Measurements from ENCODE around the gene RB1.

GRCh38 chr13:48383384-48383783 is 79.8 kb downstream of the RB1 start:
- no peak for TF ChIP-seq POLR2AphosphoS5 (IDR thresholded peaks at IDR 0.05; ENCODE audit: insufficient read depth, low read depth, low read length)
- TF ChIP-seq EZH2 (IDR thresholded peaks at IDR 0.05; ENCODE audit: borderline replicate concordance, low read depth, low read length, severe bottlenecking), result no peak
- TF ChIP-seq, protein P1, sequence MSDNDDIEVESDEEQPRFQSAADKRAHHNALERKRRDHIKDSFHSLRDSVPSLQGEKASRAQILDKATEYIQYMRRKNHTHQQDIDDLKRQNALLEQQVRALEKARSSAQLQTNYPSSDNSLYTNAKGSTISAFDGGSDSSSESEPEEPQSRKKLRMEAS (IDR thresholded peaks at IDR 0.05; ENCODE audit: insufficient read depth, insufficient read length), result no peak
- no peak for TF ChIP-seq POLR2A (IDR thresholded peaks at IDR 0.05; ENCODE audit: low read depth, low read length)
- TF ChIP-seq MYC (IDR thresholded peaks at IDR 0.05; ENCODE audit: low read depth, low read length), result no peak
- TF ChIP-seq, protein P2, sequence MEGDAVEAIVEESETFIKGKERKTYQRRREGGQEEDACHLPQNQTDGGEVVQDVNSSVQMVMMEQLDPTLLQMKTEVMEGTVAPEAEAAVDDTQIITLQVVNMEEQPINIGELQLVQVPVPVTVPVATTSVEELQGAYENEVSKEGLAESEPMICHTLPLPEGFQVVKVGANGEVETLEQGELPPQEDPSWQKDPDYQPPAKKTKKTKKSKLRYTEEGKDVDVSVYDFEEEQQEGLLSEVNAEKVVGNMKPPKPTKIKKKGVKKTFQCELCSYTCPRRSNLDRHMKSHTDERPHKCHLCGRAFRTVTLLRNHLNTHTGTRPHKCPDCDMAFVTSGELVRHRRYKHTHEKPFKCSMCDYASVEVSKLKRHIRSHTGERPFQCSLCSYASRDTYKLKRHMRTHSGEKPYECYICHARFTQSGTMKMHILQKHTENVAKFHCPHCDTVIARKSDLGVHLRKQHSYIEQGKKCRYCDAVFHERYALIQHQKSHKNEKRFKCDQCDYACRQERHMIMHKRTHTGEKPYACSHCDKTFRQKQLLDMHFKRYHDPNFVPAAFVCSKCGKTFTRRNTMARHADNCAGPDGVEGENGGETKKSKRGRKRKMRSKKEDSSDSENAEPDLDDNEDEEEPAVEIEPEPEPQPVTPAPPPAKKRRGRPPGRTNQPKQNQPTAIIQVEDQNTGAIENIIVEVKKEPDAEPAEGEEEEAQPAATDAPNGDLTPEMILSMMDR (IDR thresholded peaks at IDR 0.05; ENCODE audit: extremely low read depth in 1 of 2, insufficient read depth in 1 of 2, low read depth in 1 of 2, low read length in 2 of 2), result no peak
- no peak for TF ChIP-seq JUN (IDR thresholded peaks at IDR 0.05; ENCODE audit: borderline replicate concordance, insufficient read depth, insufficient read length, low read depth)

Data from endothelial cell of umbilical vein (primary cell).